Mucosa of stomach (tissue), 1 donor: Measurements from ENCODE around the gene GALNT6.

Experiments
- H3K27me3 ChIP-seq: one replicate; pipeline ENCODE4 v1.7.0; 2013; ENCODE audit warnings: mild to moderate bottlenecking, low read length; ENCODE audit not compliant: control insufficient read depth, insufficient read depth
- H3K36me3 ChIP-seq: one replicate; pipeline ENCODE4 v1.7.0; 2013; ENCODE audit warnings: low read length; ENCODE audit not compliant: control insufficient read depth, insufficient read depth
- H3K4me1 ChIP-seq: one replicate; pipeline ENCODE4 v1.7.0; 2013; ENCODE audit warnings: mild to moderate bottlenecking, low read length; ENCODE audit not compliant: control insufficient read depth, insufficient read depth
- H3K4me3 ChIP-seq: one replicate; pipeline ENCODE4 v1.7.0; 2013; ENCODE audit warnings: low read length
- H3K9ac ChIP-seq: one replicate; pipeline ENCODE4 v1.7.0; 2013; ENCODE audit warnings: mild to moderate bottlenecking, low read length, moderate library complexity
- H3K9me3 ChIP-seq: one replicate; pipeline ENCODE4 v1.7.0; 2013; ENCODE audit warnings: mild to moderate bottlenecking, low read length, moderate library complexity; ENCODE audit not compliant: control insufficient read depth
- donor health status: Pancreatic carcinoma.

GALNT6 gene

GRCh38 chr12:51306507-51306906 is 84.7 kb downstream of the GALNT6 start:
- Histone ChIP-seq H3K9ac (no peak overlapping the region), H3K36me3 (no peaks in the 10 kb centered on the region), H3K9me3 (no peaks in the 10 kb centered on the region), H3K4me3 (no peak overlapping the region), H3K27me3 (no peaks in the 10 kb centered on the region), H3K4me1 (peaks cover 28% of the 10 kb centered on the region)
